NOMO-1 treated with DMSO at 0.1 percent for 48 hours (cell line): ENCODE results near the gene PANX2.

Source experiments
- DNase-seq: peaks from one replicate; lab custom pipeline; 2025; ENCODE audit not compliant: unreplicated experiment; lab: John Stamatoyannopoulos, UW

Gene PANX2

GRCh38 chr22:50211147-50211546 lies 40.6 kb downstream of the PANX2 start:
- no peak for DNase-seq

- no peak for DNase-seq
Measured at GRCh38 chr22:50213263-50213662, 42.7 kb downstream of the PANX2 start.

GRCh38 chr22:50215297-50216054 lies 44.9 kb downstream of the PANX2 start:
- no peak for DNase-seq

GRCh38 chr22:50216055-50216683 lies 45.6 kb downstream of the PANX2 start:
- no peak for DNase-seq

GRCh38 chr22:50216684-50217520 lies 46.4 kb downstream of the PANX2 start:
- DNase-seq: no peak

- DNase-seq: no peak
Measured at GRCh38 chr22:50217543-50218152, 47.1 kb downstream of the PANX2 start.

GRCh38 chr22:50218153-50218995 lies 47.8 kb downstream of the PANX2 start:
- no peak for DNase-seq

- no peak for DNase-seq
Measured at GRCh38 chr22:50218996-50219727, 48.6 kb downstream of the PANX2 start.

GRCh38 chr22:50219800-50220602 lies 49.5 kb downstream of the PANX2 start:
- DNase-seq: no peak

- no peak for DNase-seq
Measured at GRCh38 chr22:50220603-50221409, 50.3 kb downstream of the PANX2 start.

- no peak for DNase-seq
Measured at GRCh38 chr22:50221410-50222300, 51.1 kb downstream of the PANX2 start.

- no peak for DNase-seq
Measured at GRCh38 chr22:50222508-50222907, 52.0 kb downstream of the PANX2 start.

GRCh38 chr22:50224071-50224470 lies 53.5 kb downstream of the PANX2 start:
- no peak for DNase-seq

GRCh38 chr22:50225200-50225969 lies 54.9 kb downstream of the PANX2 start:
- no peak for DNase-seq

GRCh38 chr22:50226063-50226874 lies 55.7 kb downstream of the PANX2 start:
- DNase-seq: no peak

GRCh38 chr22:50226875-50227165 lies 56.3 kb downstream of the PANX2 start:
- DNase-seq: no peak
